ENCODE results near the gene RASEF. TPM values are rescaled to one million over a fixed set of nuclear protein-coding genes. Genes with fewer than 3 reads are reported as not detected.

RASEF gene
- total RNA-seq, 2 experiments from 2014 or later: not detected

GRCh38 chr9:83065233-83065632 lies 2.3 kb upstream of the RASEF start:
- intact Hi-C loops (cut with DNase I, micrococcal nuclease): no loop called here
- no peaks in the 10 kb centered on the region for H3K36me3 Mint-ChIP-seq (ENCODE audit: low read depth)
- TF ChIP-seq, protein P1, sequence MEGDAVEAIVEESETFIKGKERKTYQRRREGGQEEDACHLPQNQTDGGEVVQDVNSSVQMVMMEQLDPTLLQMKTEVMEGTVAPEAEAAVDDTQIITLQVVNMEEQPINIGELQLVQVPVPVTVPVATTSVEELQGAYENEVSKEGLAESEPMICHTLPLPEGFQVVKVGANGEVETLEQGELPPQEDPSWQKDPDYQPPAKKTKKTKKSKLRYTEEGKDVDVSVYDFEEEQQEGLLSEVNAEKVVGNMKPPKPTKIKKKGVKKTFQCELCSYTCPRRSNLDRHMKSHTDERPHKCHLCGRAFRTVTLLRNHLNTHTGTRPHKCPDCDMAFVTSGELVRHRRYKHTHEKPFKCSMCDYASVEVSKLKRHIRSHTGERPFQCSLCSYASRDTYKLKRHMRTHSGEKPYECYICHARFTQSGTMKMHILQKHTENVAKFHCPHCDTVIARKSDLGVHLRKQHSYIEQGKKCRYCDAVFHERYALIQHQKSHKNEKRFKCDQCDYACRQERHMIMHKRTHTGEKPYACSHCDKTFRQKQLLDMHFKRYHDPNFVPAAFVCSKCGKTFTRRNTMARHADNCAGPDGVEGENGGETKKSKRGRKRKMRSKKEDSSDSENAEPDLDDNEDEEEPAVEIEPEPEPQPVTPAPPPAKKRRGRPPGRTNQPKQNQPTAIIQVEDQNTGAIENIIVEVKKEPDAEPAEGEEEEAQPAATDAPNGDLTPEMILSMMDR (IDR thresholded peaks at IDR 0.05): no peak
- CTCF ChIA-PET: no interaction called here
- ATAC-seq (ENCODE audit: poor library complexity) (no peak), DNase-seq (no peak)
- POLR2A ChIA-PET: no interaction called here
- Histone ChIP-seq H3K4me3 (ENCODE audit: low read length) (no peak overlapping the region), H3K9me3 (ENCODE audit: control insufficient read depth in 1 of 2, insufficient read depth in 1 of 2, low read length in 2 of 2) (peaks cover 0 to 17% of the 10 kb centered on the region in 2 experiments), H3K36me3 (ENCODE audit: insufficient read depth, low read length) (no peaks in the 10 kb centered on the region), H3K4me1 (ENCODE audit: insufficient read depth, low read length) (no peaks in the 10 kb centered on the region), H3K27me3 (ENCODE audit: control insufficient read depth in 1 of 2, insufficient read depth in 2 of 2, low read length in 2 of 2) (peaks cover 11 to 28% of the 10 kb centered on the region in 2 experiments), H3K27ac (ENCODE audit: low read depth in 1 of 2, low read length in 2 of 2) (no peak overlapping the region)
- H3K9me3 Mint-ChIP-seq: no peaks in the 10 kb centered on the region
- peaks cover 45% of the 10 kb centered on the region for H3K27me3 Mint-ChIP-seq
- no peak overlapping the region for H3K4me3 Mint-ChIP-seq
- H3K4me1 Mint-ChIP-seq (ENCODE audit: low read depth): no peaks in the 10 kb centered on the region
- no peak overlapping the region for H3K27ac Mint-ChIP-seq

- Histone ChIP-seq H3K4me1 (ENCODE audit: insufficient read depth, low read length) (no peaks in the 10 kb centered on the region), H3K27ac (ENCODE audit: low read depth in 1 of 2, low read length in 2 of 2) (no peak overlapping the region), H3K9me3 (ENCODE audit: control insufficient read depth in 1 of 2, insufficient read depth in 1 of 2, low read length in 2 of 2) (peaks cover 0 to 23% of the 10 kb centered on the region in 2 experiments), H3K36me3 (ENCODE audit: insufficient read depth, low read length) (no peaks in the 10 kb centered on the region), H3K27me3 (ENCODE audit: control insufficient read depth in 1 of 2, insufficient read depth in 2 of 2, low read length in 2 of 2) (peaks cover 11 to 28% of the 10 kb centered on the region in 2 experiments), H3K4me3 (ENCODE audit: low read length) (no peak overlapping the region)
- Mint-ChIP-seq H3K4me1 (ENCODE audit: low read depth) (no peaks in the 10 kb centered on the region), H3K36me3 (ENCODE audit: low read depth) (no peaks in the 10 kb centered on the region), H3K27me3 (peaks cover 58% of the 10 kb centered on the region), H3K9me3 (peaks cover 6% of the 10 kb centered on the region), H3K27ac (no peak overlapping the region), H3K4me3 (no peak overlapping the region)
- TF ChIP-seq, protein P1 (IDR thresholded peaks at IDR 0.05): no peak
- POLR2A ChIA-PET: no interaction called here
- intact Hi-C loops (cut with DNase I, micrococcal nuclease): no loop called here
- ATAC-seq (ENCODE audit: poor library complexity): no peak
- DNase-seq: no peak
- CTCF ChIA-PET: no interaction called here
Measured at GRCh38 chr9:83061990-83062650, 822 bp downstream of the RASEF start.

DNA sequence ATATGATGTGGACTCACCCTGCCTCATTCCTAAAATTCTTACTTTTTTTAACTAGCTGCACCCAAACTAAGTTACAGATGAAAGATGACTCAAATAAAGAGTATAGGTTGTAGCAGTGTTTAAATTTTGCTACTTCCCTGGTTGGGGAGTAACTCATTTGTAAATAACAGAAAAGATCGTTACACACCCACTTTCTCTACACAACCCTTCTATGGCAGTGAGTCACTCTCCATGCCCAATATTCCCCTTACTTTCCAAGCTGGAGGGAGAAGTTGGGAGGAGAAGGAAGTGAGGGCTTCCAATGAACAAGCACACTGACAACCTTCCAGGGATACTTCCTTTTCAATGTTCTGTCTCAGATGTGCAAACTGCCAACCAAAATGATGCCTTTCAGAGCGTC lies 1.9 kb downstream of the RASEF start:
- no peaks in the 10 kb centered on the region for H3K4me1 Mint-ChIP-seq (ENCODE audit: low read depth)
- POLR2A ChIA-PET: no interaction called here

More for the DNA sequence above, 1.9 kb downstream of the RASEF start:
- H3K27me3 Mint-ChIP-seq: peaks cover 65% of the 10 kb centered on the region
- Histone ChIP-seq H3K4me1 (ENCODE audit: insufficient read depth, low read length) (no peaks in the 10 kb centered on the region), H3K27ac (ENCODE audit: low read depth in 1 of 2, low read length in 2 of 2) (no peak overlapping the region), H3K36me3 (ENCODE audit: insufficient read depth, low read length) (no peaks in the 10 kb centered on the region), H3K9me3 (ENCODE audit: control insufficient read depth in 1 of 2, insufficient read depth in 1 of 2, low read length in 2 of 2) (peaks cover 0 to 23% of the 10 kb centered on the region in 2 experiments), H3K27me3 (ENCODE audit: control insufficient read depth in 1 of 2, insufficient read depth in 2 of 2, low read length in 2 of 2) (peaks cover 11 to 28% of the 10 kb centered on the region in 2 experiments), H3K4me3 (ENCODE audit: low read length) (no peak overlapping the region)
- no peak for ATAC-seq (ENCODE audit: poor library complexity)
- H3K9me3 Mint-ChIP-seq: peaks cover 6% of the 10 kb centered on the region
- H3K27ac Mint-ChIP-seq: no peak overlapping the region
- no peak for DNase-seq
- TF ChIP-seq, protein P1 (IDR thresholded peaks at IDR 0.05): no peak
- H3K36me3 Mint-ChIP-seq (ENCODE audit: low read depth): no peaks in the 10 kb centered on the region
- CTCF ChIA-PET: no interaction called here
- intact Hi-C loops (cut with DNase I, micrococcal nuclease): no loop called here
- H3K4me3 Mint-ChIP-seq: no peak overlapping the region

Data from CD4-positive, alpha-beta T cell (primary cell).